Breast epithelium (tissue), 4 donors: ENCODE measurements around the gene CD244. TPM values are rescaled to one million over a fixed set of nuclear protein-coding genes. Genes with fewer than 3 reads are reported as not detected.
"Not testable (repeated sequence)": the region's sequence is repeated elsewhere in the genome, so short reads cannot be mapped to it uniquely, and the experiment has no call there.

Experiments
- DNase-seq, 2 donors: peaks; one replicate each; pipeline ENCODE4 v3.0.0-alpha.2; 2019; ENCODE audit warnings: low spot score in 2 of 2
- H3K27ac ChIP-seq, 2 donors: fragments of 200-600 bp; sonication (generic) in 1 of 2; one replicate each; pipeline ENCODE4 v1.5.1; 2016 to 2019; ENCODE audit warnings: mild to moderate bottlenecking in 1 of 2
- H3K27me3 ChIP-seq, 2 donors: fragments of 200-600 bp; sonication (generic) in 1 of 2; one replicate each; pipeline versions ENCODE4 v1.5.1 to v1.6.0; 2017 to 2019; ENCODE audit warnings: control low read depth in 1 of 2, mild to moderate bottlenecking in 1 of 2
- H3K36me3 ChIP-seq: fragments of 200-600 bp; one replicate; pipeline ENCODE4 v1.5.1; 2019
- H3K4me1 ChIP-seq, 2 donors: fragments of 200-600 bp; sonication (generic); one replicate each; pipeline ENCODE4 v1.5.1; 2016 to 2019; ENCODE audit warnings: control low read depth in 1 of 2
- H3K4me3 ChIP-seq, 3 donors: fragments of 200-600 bp; sonication (generic); 1 replicate in 2 of 3; 2 replicates in 1 of 3; pipeline ENCODE4 v1.5.1; 2016 to 2019; ENCODE audit warnings: mild to moderate bottlenecking in 3 of 3, moderate library complexity in 2 of 3
- H3K9me3 ChIP-seq, 2 donors: fragments of 200-600 bp; sonication (generic) in 1 of 2; one replicate each; pipeline ENCODE4 v1.5.1; 2016 to 2019; ENCODE audit warnings: control low read depth in 1 of 2
- CTCF ChIP-seq, 3 donors: fragments of 450-650 bp; IDR thresholded peaks; one replicate each; pipeline ENCODE4 v1.5.1; 2016 to 2017; ENCODE audit warnings: antibody characterized with exemption in 3 of 3, mild to moderate bottlenecking in 3 of 3, moderate library complexity in 3 of 3
- POLR2A ChIP-seq: fragments of 450-650 bp; IDR thresholded peaks from one replicate; pipeline ENCODE4 v1.6.1; 2016; ENCODE audit warnings: antibody characterized with exemption, mild to moderate bottlenecking, moderate library complexity
- POLR2AphosphoS5 ChIP-seq, 3 donors: sonication (generic); formaldehyde crosslinking; IDR thresholded peaks; one replicate each; pipeline ENCODE4 v1.6.1; 2017; ENCODE audit warnings: antibody characterized with exemption in 3 of 3
- intact Hi-C: fragments of 100-400 bp; cut with DNase I; formaldehyde crosslinking; loops from one replicate; pipeline ENCODE4 v1.15.1; 2023; ENCODE audit warnings: low total_unique reads
- total RNA-seq, 3 donors: library from RNA; depleted of rRNA; stranded (reverse); fragments of >200 nt; gene quantifications; one replicate each; pipeline ENCODE4 v1.1.0, GENCODE V29; 2016

The CD244 gene
- total RNA-seq, 3 donors from 2014 or later = 0.64 to 1.6 (median 0.66) TPM

DNA sequence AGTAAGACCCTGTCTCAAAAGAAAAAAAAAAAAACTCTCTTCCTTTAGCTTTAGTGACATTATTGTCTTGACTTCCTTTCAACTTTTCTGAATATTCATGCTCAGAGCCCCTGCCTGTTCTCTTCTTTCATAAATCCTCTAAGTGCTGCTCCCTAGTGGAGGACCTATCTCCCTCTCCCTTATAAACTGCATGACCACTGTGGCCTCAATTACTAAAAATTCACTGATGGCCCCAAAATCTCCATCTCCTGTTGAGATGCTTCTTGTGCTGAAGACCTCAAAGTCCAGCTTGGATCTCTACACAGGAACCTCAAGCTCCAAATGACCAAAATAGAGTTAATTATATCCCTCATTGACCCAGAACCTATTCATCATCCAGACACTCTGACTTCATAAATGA lies 14.5 kb upstream of the CD244 start:
- H3K4me3 ChIP-seq = no peak overlapping the region
- no peaks in the 10 kb centered on the region for H3K27me3 ChIP-seq
- intact Hi-C loops = loop anchor here (10.0 kb wide), 1 partner anchor 1618 kb away; the partner anchor contains the start of gene UHMK1
- H3K36me3 ChIP-seq = no peaks in the 10 kb centered on the region
- H3K9me3 ChIP-seq = no peaks in the 10 kb centered on the region
- no peak for TF ChIP-seq POLR2A
- TF ChIP-seq POLR2AphosphoS5 (IDR thresholded peaks at IDR 0.05) = no peak
- no peak for TF ChIP-seq CTCF (IDR thresholded peaks at IDR 0.05)
- no peak overlapping the region for H3K27ac ChIP-seq
- DNase-seq = no peak
- no peaks in the 10 kb centered on the region for H3K4me1 ChIP-seq

DNA sequence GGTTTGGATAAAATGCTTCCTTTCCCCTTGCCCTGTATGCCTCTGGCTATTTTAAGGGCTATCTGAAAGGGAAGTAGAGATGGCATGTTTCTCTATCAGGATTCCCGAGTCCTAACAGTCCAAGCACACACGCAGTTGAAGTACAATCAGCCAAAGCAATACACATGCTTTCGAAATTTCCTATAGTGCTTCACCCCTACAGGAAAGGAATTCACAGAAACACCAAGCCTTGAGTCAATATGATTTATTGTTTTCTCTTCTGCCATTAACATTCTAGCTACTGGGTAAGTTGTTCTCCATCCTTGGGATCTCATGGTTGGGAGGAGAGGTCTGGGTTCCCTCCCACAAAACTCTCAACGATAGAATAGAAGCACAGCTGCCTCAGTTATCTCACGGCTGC lies 13.6 kb upstream of the CD244 start:
- Histone ChIP-seq H3K9me3 (no peaks in the 10 kb centered on the region), H3K4me3 (no peak overlapping the region), H3K36me3 (no peaks in the 10 kb centered on the region), H3K27ac (no peak overlapping the region), H3K27me3 (no peaks in the 10 kb centered on the region), H3K4me1 (no peaks in the 10 kb centered on the region)
- intact Hi-C loops = loop anchor here (10.0 kb wide), 1 partner anchor 1618 kb away; the partner anchor contains the start of gene UHMK1
- no peak for DNase-seq
- TF ChIP-seq POLR2AphosphoS5 (IDR thresholded peaks at IDR 0.05) (no peak), CTCF (IDR thresholded peaks at IDR 0.05) (no peak), POLR2A (no peak)

GRCh38 chr1:160875591-160875990 lies 12.9 kb upstream of the CD244 start:
- H3K27me3 ChIP-seq, H3K9me3 ChIP-seq, DNase-seq, H3K36me3 ChIP-seq, H3K27ac ChIP-seq, H3K4me1 ChIP-seq, H3K4me3 ChIP-seq: not testable (repeated sequence)
- intact Hi-C loops = loop anchor here (10.0 kb wide), 1 partner anchor 1619 kb away; the partner anchor contains the start of gene UHMK1

DNA sequence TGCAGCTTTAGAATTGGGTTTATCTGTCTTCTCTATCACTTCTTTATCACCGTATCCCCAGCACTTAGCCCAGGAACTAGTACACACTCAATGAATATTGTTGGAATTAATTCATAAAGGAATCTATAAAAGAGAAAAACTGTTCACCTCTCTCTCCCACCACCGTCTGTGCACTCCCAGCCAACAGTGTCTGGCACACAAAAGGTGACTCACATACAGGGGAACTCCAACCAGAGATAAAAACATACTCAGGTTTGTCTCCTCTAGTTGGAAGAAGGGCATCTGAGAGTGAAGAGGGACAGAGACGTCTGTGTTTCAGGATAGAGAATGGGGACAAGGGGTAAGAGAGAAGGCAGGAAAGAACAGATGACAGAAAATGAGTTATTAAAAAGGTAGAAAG lies 12.2 kb upstream of the CD244 start:
- Histone ChIP-seq H3K36me3 (no peaks in the 10 kb centered on the region), H3K4me3 (no peak overlapping the region), H3K27ac (no peak overlapping the region), H3K27me3 (no peaks in the 10 kb centered on the region), H3K9me3 (no peaks in the 10 kb centered on the region), H3K4me1 (no peaks in the 10 kb centered on the region)
- intact Hi-C loops = loop anchor here (10.0 kb wide), 1 partner anchor 1620 kb away; the partner anchor contains the start of gene UHMK1
- no peak for TF ChIP-seq POLR2A
- TF ChIP-seq CTCF (IDR thresholded peaks at IDR 0.05) = no peak
- no peak for TF ChIP-seq POLR2AphosphoS5 (IDR thresholded peaks at IDR 0.05)
- DNase-seq = no peak

DNA sequence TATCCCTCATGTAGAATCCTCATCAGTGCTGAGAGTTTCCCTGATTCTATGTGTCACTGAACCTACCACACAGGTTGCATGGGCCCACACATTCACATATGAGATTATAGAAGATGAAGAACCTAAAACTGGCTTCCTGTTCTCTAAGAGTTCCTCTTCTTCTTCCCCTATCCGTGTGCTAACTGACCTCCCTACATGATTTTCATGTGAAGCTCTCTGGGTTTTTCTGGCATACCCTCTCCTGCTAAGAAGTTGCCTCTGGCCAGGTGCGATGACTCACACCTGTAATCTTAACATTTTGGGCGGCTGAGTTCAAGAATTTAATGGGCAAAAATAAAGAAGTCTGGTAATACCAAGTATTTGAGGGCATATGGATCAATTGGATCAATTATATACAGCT lies 5.5 kb upstream of the CD244 start:
- no peak for DNase-seq
- H3K36me3 ChIP-seq = no peaks in the 10 kb centered on the region
- H3K9me3 ChIP-seq = no peaks in the 10 kb centered on the region
- H3K4me1 ChIP-seq = no peaks in the 10 kb centered on the region
- H3K27me3 ChIP-seq = no peaks in the 10 kb centered on the region
- intact Hi-C loops = no loop called here
- no peak for TF ChIP-seq POLR2A
- no peak for TF ChIP-seq CTCF (IDR thresholded peaks at IDR 0.05)
- TF ChIP-seq POLR2AphosphoS5 (IDR thresholded peaks at IDR 0.05) = no peak
- H3K27ac ChIP-seq = no peak overlapping the region
- no peak overlapping the region for H3K4me3 ChIP-seq

DNA sequence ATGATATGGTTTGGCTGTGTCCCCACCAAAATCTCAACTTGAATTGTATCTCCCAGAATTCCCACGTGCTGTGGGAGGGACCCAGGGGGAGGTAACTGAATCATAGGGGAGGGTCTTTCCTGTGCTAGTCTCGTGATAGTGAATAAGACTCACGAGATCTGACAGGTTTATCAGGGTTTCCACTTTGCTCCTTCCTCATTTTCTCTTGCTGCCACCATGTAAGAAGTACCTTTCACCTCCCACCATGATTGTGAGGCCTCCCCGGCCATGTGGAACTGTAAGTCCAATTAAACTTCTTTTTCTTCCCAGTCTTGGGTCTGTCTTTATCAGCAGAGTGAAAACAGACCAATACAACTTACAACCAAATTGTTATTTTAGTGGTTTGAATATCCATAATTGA lies 5.0 kb upstream of the CD244 start:
- H3K4me3 ChIP-seq, intact Hi-C loops, H3K9me3 ChIP-seq, H3K27me3 ChIP-seq, H3K4me1 ChIP-seq, H3K36me3 ChIP-seq, DNase-seq, H3K27ac ChIP-seq: not testable (repeated sequence)
